Fibroblast of skin of abdomen (primary cell): ENCODE data around the gene CYP4F2.
"Not testable (repeated sequence)": the region's sequence is repeated elsewhere in the genome, so short reads cannot be mapped to it uniquely, and the experiment has no call there.

Source experiments
- DNase-seq: peaks from one replicate; pipeline ENCODE4 v3.0.0-alpha.2; 2013

Gene CYP4F2

GRCh38 chr19:15899561-15899960 is 1.7 kb upstream of the CYP4F2 start:
- DNase-seq = not testable (repeated sequence)

- no peak for DNase-seq
Observed at GRCh38 chr19:15897026-15897737, 692 bp downstream of the CYP4F2 start.

GRCh38 chr19:15895876-15896430 is 1.9 kb downstream of the CYP4F2 start:
- DNase-seq = no peak

- no peak for DNase-seq
Observed at GRCh38 chr19:15894359-15894758, 3.5 kb downstream of the CYP4F2 start.

- no peak for DNase-seq
Observed at GRCh38 chr19:15893477-15893876, 4.4 kb downstream of the CYP4F2 start.

- DNase-seq = no peak
Observed at GRCh38 chr19:15892012-15892411, 5.9 kb downstream of the CYP4F2 start.

GRCh38 chr19:15891434-15891833 is 6.4 kb downstream of the CYP4F2 start:
- DNase-seq = no peak

GRCh38 chr19:15889339-15889738 is 8.5 kb downstream of the CYP4F2 start:
- DNase-seq = not testable (repeated sequence)

GRCh38 chr19:15885919-15886318 is 12.0 kb downstream of the CYP4F2 start:
- no peak for DNase-seq

- DNase-seq = no peak
Observed at GRCh38 chr19:15885167-15885566, 12.7 kb downstream of the CYP4F2 start.

- DNase-seq = not testable (repeated sequence)
Observed at GRCh38 chr19:15883329-15883728, 14.5 kb downstream of the CYP4F2 start.

- DNase-seq = no peak
Observed at GRCh38 chr19:15874821-15875474, 22.9 kb downstream of the CYP4F2 start.

- not testable (repeated sequence) for DNase-seq
Observed at GRCh38 chr19:15873771-15874170, 24.1 kb downstream of the CYP4F2 start.

- DNase-seq = no peak
Observed at GRCh38 chr19:15871570-15871969, 26.3 kb downstream of the CYP4F2 start.

- no peak for DNase-seq
Observed at GRCh38 chr19:15869873-15870272, 28.0 kb downstream of the CYP4F2 start.

- DNase-seq = peak; percentile 14
Observed at GRCh38 chr19:15869109-15869555, 28.7 kb downstream of the CYP4F2 start.

- no peak for DNase-seq
Observed at GRCh38 chr19:15866636-15867035, 31.2 kb downstream of the CYP4F2 start.

- no peak for DNase-seq
Observed at GRCh38 chr19:15864824-15865223, 33.0 kb downstream of the CYP4F2 start.

GRCh38 chr19:15863272-15863671 is 34.6 kb downstream of the CYP4F2 start:
- no peak for DNase-seq

GRCh38 chr19:15862444-15862843 is 35.4 kb downstream of the CYP4F2 start:
- no peak for DNase-seq

- DNase-seq = no peak
Observed at GRCh38 chr19:15860522-15860921, 37.4 kb downstream of the CYP4F2 start.

- DNase-seq = no peak
Observed at GRCh38 chr19:15859187-15859586, 38.7 kb downstream of the CYP4F2 start.

GRCh38 chr19:15850385-15850784 is 47.5 kb downstream of the CYP4F2 start:
- no peak for DNase-seq

GRCh38 chr19:15846923-15847322 is 51.0 kb downstream of the CYP4F2 start:
- DNase-seq = no peak
